Measurements from ENCODE around the gene LMNTD2. TPM values are rescaled to one million over a fixed set of nuclear protein-coding genes. Genes with fewer than 3 reads are reported as not detected.

The LMNTD2 gene
- total and polyA plus RNA-seq, 2 of the 13 experiments (the other 11 are each of a cell fraction or from before 2014, with no cell fraction given) = 1.1 to 3.1 TPM

- peak; percentile 85 for TF ChIP-seq USF2 (IDR thresholded peaks at IDR 0.05; ENCODE audit: low read depth, low read length)
- TF ChIP-seq USF2 (CRISPR knock-in tag; IDR thresholded peaks at IDR 0.05; ENCODE audit: borderline replicate concordance) = peak; percentile 79
- TF ChIP-seq, protein P1, sequence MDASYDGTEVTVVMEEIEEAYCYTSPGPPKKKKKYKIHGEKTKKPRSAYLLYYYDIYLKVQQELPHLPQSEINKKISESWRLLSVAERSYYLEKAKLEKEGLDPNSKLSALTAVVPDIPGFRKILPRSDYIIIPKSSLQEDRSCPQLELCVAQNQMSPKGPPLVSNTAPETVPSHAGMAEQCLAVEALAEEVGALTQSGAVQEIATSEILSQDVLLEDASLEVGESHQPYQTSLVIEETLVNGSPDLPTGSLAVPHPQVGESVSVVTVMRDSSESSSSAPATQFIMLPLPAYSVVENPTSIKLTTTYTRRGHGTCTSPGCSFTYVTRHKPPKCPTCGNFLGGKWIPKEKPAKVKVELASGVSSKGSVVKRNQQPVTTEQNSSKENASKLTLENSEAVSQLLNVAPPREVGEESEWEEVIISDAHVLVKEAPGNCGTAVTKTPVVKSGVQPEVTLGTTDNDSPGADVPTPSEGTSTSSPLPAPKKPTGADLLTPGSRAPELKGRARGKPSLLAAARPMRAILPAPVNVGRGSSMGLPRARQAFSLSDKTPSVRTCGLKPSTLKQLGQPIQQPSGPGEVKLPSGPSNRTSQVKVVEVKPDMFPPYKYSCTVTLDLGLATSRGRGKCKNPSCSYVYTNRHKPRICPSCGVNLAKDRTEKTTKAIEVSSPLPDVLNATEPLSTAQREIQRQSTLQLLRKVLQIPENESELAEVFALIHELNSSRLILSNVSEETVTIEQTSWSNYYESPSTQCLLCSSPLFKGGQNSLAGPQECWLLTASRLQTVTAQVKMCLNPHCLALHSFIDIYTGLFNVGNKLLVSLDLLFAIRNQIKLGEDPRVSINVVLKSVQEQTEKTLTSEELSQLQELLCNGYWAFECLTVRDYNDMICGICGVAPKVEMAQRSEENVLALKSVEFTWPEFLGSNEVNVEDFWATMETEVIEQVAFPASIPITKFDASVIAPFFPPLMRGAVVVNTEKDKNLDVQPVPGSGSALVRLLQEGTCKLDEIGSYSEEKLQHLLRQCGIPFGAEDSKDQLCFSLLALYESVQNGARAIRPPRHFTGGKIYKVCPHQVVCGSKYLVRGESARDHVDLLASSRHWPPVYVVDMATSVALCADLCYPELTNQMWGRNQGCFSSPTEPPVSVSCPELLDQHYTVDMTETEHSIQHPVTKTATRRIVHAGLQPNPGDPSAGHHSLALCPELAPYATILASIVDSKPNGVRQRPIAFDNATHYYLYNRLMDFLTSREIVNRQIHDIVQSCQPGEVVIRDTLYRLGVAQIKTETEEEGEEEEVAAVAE (CRISPR knock-in tag; IDR thresholded peaks at IDR 0.05; ENCODE audit: borderline replicate concordance) = peak; percentile 31; the same call in 1 of the 2 replicates
- TF ChIP-seq, protein P2, sequence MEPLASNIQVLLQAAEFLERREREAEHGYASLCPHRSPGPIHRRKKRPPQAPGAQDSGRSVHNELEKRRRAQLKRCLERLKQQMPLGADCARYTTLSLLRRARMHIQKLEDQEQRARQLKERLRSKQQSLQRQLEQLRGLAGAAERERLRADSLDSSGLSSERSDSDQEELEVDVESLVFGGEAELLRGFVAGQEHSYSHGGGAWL (CRISPR knock-in tag; IDR thresholded peaks at IDR 0.05) = peak; percentile 60
- TF ChIP-seq NR2C2 (CRISPR knock-in tag; IDR thresholded peaks at IDR 0.05; ENCODE audit: borderline replicate concordance) = peak; percentile 80
- no peak for TF ChIP-seq ZNF446 (CRISPR knock-in tag; IDR thresholded peaks at IDR 0.05)
- no peak for TF ChIP-seq ZC3H13 (CRISPR knock-in tag; IDR thresholded peaks at IDR 0.05)
- TF ChIP-seq SP2 (CRISPR knock-in tag; IDR thresholded peaks at IDR 0.05) = no peak; the same call in 1 of the 2 replicates
- peak; percentile 74; the same call in 1 of the 2 replicates for TF ChIP-seq NKX3-1 (CRISPR knock-in tag; IDR thresholded peaks at IDR 0.05)
- peak; percentile 94 for TF ChIP-seq GMEB1 (CRISPR knock-in tag; IDR thresholded peaks at IDR 0.05; ENCODE audit: borderline replicate concordance)
These were observed 54.1 kb downstream of the LMNTD2 start (continued) for GRCh38 chr11:506238-506994.

Data from HepG2 (cell line).